CD4-positive, alpha-beta T cell treated with Interleukin-2 at 100 ng/mL for 4 hours (primary cell): ENCODE results near the gene A2ML1.
"Not testable (repeated sequence)": the region's sequence is repeated elsewhere in the genome, so short reads cannot be mapped to it uniquely, and the experiment has no call there.

Experiments used
- DNase-seq: peaks from one replicate; pipeline ENCODE4 v3.0.0-alpha.2; 2020; ENCODE audit warnings: low spot score

A2ML1 gene

DNA sequence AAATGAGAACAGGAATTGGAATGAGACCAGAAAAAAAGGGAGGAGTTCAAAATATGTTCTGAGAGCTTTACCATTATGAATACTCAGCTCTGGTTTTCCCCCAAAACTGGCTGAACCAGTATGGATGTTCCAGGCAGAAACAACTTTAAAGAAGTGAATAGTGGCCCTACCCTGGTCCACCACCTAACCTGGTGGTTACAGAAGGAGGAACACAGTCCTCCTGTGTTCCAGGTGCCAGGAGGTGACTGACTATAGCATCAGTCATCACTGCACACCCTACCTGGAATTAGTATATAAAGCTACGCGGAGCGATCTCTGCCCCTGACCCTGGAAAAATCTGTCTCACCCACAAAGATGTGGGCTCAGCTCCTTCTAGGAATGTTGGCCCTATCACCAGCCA is at the start of gene A2ML1:
A2ML1 (plus strand) TSS at position 324 of the 400 bp plus-strand sequence; CDS start at position 355, 31 bp downstream.
- no peak for DNase-seq

- no peak for DNase-seq
Observed at GRCh38 chr12:8773461-8773860, 49.0 kb upstream of the A2ML1 start.

- no peak for DNase-seq
Observed at GRCh38 chr12:8779281-8779680, 43.1 kb upstream of the A2ML1 start.

GRCh38 chr12:8779862-8780261 is 42.6 kb upstream of the A2ML1 start:
- no peak for DNase-seq

DNA sequence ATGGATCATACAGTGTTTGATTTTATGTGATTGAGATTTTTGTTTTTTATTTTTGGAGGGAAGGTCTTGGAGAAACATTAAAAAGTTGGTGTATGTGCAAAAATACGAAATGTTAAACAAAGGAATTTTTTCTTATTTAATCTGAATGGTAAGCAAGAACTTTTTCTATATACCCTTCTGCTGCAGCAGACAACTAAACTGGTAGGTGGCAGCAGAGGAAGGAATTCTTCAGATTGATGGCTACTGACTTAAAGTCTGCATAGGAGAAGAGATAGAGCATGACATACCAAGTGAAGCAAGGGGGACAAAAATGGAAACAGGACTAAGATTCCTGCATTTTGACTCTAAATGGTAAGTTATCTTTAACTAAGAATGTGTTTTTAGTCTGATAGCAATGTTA is 42.0 kb upstream of the A2ML1 start:
- DNase-seq = no peak

- DNase-seq = no peak
Observed at GRCh38 chr12:8781381-8782127, 40.9 kb upstream of the A2ML1 start.

DNA sequence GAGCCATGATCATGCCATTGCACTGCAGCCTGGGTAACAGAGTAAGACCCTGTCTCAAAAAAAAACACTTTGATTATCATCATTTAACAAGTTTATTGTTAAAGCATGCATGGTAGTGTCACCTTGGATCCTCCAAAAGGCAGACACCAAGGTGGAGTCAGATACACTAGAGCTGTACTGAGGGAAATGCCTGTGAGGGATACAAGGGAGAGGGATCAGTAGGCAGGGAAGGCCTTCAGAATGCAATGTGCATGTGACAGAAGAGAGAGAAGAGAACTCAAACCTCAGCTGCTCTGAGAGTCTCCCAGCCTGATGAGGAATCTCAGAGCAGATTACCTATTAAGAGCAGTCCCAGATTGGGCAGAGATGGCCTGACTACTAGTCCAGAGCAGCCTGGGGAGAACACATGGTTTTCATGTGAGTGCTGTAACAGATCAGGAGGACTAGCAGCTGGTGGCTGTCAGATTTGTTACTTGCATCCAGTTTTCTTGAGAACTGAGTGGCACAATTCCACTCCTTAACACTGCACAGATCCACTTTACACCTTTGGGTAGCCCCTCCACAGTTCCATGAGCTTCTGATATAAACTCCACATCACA is 38.0 kb upstream of the A2ML1 start:
- no peak for DNase-seq

DNA sequence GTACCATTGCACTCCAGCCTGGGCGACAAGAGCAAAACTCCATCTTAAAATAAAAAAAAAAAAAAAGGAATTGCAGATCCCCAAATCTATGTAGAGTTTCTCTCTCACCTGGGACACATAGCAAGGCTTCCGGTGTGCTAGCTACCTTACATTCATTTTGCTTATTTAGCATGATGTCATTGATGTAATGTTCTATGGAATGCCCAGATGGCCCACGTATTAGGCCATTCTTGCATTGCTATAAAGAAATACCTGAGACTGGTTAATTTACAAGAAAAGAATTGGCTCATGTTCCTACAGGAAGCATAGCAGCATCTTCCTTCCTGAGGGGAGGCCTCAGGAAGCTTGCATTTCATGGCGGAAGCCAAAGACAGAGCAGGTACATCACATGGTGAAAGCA is 36.9 kb upstream of the A2ML1 start:
- no peak for DNase-seq

DNA sequence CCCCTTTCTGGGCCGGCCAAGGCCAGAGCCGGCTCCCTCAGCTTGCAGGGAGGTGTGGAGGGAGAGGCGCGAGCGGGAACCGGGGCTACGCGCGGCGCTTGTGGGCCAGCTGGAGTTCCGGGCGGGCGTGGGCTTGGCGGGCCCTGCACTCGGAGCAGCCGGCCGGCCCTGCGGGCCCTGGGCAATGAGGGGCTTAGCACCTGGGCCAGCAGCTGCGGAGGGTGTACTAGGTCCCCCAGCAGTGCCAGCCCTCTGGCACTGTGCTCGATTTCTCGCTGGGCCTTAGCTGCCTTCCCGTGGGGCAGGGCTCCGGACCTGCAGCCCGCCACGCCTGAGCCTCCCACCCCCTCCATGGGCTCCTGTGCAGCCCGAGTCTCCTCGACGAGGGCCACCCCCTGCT is 35.2 kb upstream of the A2ML1 start:
- DNase-seq = not testable (repeated sequence)

DNA sequence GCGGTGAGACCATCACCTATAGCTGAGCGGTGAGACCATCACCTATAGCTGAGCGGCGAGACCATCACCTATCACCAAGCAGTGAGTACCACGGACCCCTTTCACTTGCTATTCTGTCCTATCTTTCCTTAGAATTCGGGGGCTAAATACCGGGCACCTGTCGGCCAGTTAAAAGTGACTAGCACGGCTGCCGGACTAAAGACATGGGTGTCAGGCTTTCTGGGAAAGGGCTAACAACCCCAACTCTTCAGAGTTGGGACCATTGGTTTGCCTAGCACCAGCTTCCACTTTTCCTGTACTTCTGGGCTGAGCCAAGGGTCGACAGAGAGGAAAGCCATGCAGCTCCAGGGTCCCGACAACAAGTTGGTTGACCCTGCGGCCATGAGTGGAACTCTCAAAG is 33.7 kb upstream of the A2ML1 start:
- not testable (repeated sequence) for DNase-seq

GRCh38 chr12:8789341-8790013 is 32.9 kb upstream of the A2ML1 start:
- not testable (repeated sequence) for DNase-seq

DNA sequence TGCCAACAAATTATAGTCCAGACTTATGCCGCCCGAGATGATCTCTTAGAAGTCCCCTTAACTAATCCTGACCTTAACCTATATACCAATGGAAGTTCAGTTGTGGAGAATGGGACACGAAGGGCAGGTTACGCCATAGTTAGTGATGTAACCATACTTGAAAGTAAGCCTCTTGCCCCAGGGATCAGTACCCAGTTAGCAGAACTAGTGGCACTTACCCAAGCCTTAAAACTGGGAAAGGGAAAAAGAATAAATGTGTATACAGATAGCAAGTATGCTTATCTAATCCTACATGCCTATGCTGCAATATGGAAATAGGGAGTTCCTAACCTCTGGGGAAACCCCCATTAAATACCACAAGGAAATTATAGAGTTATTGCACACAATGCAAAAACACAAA is 29.2 kb upstream of the A2ML1 start:
- not testable (repeated sequence) for DNase-seq

DNA sequence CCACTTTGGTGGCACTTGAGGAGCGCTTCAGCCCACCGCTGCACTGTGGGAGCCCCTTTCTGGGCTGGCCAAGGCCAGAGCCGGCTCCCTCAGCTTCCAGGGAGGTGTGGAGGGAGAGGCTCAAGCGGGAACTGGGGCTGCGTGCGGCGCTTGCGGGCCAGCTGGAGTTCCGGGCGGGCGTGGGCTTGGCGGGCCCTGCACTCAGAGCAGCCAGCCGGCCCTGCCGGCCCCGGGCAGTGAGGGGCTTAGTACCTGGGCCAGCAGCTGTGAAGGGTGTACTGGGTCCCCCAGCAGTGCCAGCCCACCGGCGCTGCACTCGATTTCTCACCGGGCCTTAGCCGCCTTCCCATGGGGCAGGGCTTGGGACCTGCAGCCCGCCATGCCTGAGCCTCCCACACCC is 27.8 kb upstream of the A2ML1 start:
- not testable (repeated sequence) for DNase-seq

DNA sequence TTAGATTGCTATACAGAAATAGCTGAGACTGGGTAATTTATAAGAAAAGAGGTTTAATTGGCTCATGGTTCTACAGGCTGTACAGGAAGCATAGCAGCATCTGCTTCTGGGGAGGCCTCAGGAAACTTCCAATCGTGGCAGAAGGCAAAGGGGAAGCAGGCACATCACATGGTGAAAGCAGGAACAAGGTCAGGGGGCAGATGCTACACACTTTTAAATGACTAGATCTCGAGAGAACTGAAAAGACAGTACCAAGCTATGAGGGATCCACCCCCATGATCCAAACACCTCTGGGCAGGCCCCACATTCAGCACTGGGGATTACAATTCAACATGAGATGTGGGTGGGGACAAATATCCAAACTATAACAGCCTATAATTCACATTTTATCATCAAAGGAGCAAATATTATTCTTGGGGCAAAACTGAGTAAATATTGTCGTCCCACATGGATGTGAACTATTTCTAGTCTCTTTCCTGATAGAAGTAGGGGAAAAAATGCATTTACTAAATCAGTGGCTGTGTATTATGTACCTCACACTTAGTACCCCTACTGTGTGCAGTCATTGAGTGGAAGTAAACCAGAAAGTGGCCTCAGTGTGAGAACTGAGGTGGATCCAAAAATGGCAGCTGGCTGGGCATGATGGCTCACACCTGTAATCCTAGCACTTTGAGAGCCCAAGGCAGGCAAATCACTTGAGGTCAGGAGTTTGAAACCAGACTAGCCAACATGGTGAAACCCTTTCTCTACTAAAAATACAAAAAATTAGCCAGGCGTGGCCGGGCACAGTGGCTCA is 25.4 kb upstream of the A2ML1 start:
- no peak for DNase-seq

DNA sequence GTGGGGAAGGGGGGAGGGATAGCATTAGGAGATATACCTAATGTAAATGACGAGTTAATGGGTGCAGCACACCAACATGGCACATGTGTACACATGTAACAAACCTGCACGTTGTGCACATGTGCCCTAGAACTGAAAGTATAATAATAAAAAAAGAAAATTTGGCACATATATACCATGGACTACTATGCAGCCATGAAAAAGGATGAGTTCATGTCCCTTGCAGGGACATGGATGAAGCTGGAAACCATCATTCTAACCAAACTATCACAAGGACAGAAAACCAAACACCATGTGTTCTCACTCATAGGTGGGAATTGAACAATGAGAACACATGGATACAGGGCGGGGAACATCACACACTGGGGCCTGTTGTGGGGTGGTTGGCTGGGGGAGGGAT is 21.2 kb upstream of the A2ML1 start:
- DNase-seq = not testable (repeated sequence)

DNA sequence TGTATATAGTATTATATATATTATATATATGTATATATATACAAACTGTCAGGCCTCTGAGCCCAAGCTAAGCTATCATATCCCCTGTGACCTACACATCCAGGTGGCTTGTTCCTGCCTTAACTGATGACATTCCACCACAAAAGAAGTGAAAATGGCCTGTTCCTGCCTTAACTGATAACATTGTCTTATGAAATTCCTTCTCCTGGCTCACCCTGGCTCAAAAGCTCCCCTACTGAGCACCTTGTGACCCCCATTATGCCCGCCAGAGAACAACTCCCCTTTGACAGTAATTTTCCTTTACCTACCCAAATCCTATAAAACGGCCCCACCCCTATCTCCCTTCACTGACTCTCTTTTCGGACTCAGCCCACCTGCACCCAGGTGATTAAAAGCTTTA is 17.6 kb upstream of the A2ML1 start:
- not testable (repeated sequence) for DNase-seq

GRCh38 chr12:8805487-8805886 is 16.9 kb upstream of the A2ML1 start:
- not testable (repeated sequence) for DNase-seq

GRCh38 chr12:8807084-8807483 is 15.3 kb upstream of the A2ML1 start:
- DNase-seq = not testable (repeated sequence)

GRCh38 chr12:8810112-8810511 is 12.3 kb upstream of the A2ML1 start:
- DNase-seq = not testable (repeated sequence)

GRCh38 chr12:8813572-8814357 is 8.7 kb upstream of the A2ML1 start:
- no peak for DNase-seq

GRCh38 chr12:8816448-8817050 is 5.9 kb upstream of the A2ML1 start:
- DNase-seq = no peak
